PC-9 (cell line): ENCODE data around the gene DNAJB1. TPM values are rescaled to one million over a fixed set of nuclear protein-coding genes. Genes with fewer than 3 reads are reported as not detected.

Source experiments
- BruUV-seq: library from RNA; stranded (reverse); fragments of 400-500 nt; replicated peaks from 2 replicates; lab custom pipeline; 2021; lab: Mats Ljungman, UMichigan
- CTCF ChIA-PET: fragments of 300-600 bp; sonication (Branson Sonifier 250); formaldehyde crosslinking; loops from one replicate; lab custom pipeline; 2022; ENCODE audit warnings: antibody characterized with exemption; lab: Charles Lee
- POLR2A ChIA-PET: fragments of 300-600 bp; sonication (Branson Sonifier 250); formaldehyde crosslinking; loops from one replicate; lab custom pipeline; 2022; ENCODE audit warnings: antibody characterized with exemption; ENCODE audit not compliant: unreplicated experiment; lab: Charles Lee
- DNase-seq, 2 experiments: peaks; one replicate each; pipeline versions ENCODE4 v3.0.0 to v3.0.0-alpha.2; 2015 to 2022; ENCODE audit warnings: mixed read lengths in 1 of 2
- H2AFZ ChIP-seq: fragments of 200-600 bp; sonication (generic); 2 replicates; pipeline ENCODE4 v1.8.1; 2017; ENCODE audit warnings: antibody characterized with exemption
- H3F3A ChIP-seq: fragments of 200-600 bp; sonication (generic); 2 replicates; pipeline ENCODE4 v1.8.1; 2017; ENCODE audit warnings: antibody characterized with exemption, mild to moderate bottlenecking, low read depth; ENCODE audit not compliant: insufficient read depth
- H3K27ac ChIP-seq: fragments of 200-600 bp; sonication (generic); 2 replicates; pipeline ENCODE4 v1.6.1; 2016; ENCODE audit warnings: mixed run types
- H3K27me3 ChIP-seq: fragments of 200-600 bp; sonication (generic); 2 replicates; pipeline ENCODE4 v1.6.1; 2016; ENCODE audit warnings: low read depth, mixed run types; ENCODE audit not compliant: insufficient read depth
- H3K36me3 ChIP-seq: fragments of 200-600 bp; sonication (generic); 2 replicates; pipeline ENCODE4 v1.6.1; 2016; ENCODE audit warnings: low read depth, mixed run types
- H3K4me1 ChIP-seq: fragments of 200-600 bp; sonication (generic); replicated peaks from 2 replicates; pipeline ENCODE4 v1.6.1; 2016; ENCODE audit warnings: mixed run types; ENCODE audit not compliant: insufficient read depth
- H3K4me2 ChIP-seq: fragments of 200-600 bp; sonication (generic); 2 replicates; pipeline ENCODE4 v1.6.1; 2017; ENCODE audit warnings: mixed run types
- H3K4me3 ChIP-seq: fragments of 200-600 bp; sonication (generic); 2 replicates; pipeline ENCODE4 v1.6.1; 2016; ENCODE audit warnings: mixed run types
- H3K79me2 ChIP-seq: fragments of 200-600 bp; sonication (generic); 2 replicates; pipeline ENCODE4 v1.6.1; 2017; ENCODE audit warnings: low read depth, mixed run types
- H3K9me2 ChIP-seq: fragments of 200-600 bp; sonication (generic); 2 replicates; pipeline ENCODE4 v1.8.1; 2017; ENCODE audit warnings: mild to moderate bottlenecking; ENCODE audit not compliant: insufficient read depth
- H3K9me3 ChIP-seq: fragments of 200-600 bp; sonication (generic); 2 replicates; pipeline ENCODE4 v1.8.1; 2016; ENCODE audit warnings: low read depth; ENCODE audit not compliant: insufficient read depth
- H4K20me1 ChIP-seq: fragments of 200-600 bp; sonication (generic); 2 replicates; pipeline ENCODE4 v1.8.1; 2017; ENCODE audit not compliant: insufficient read depth
- CTCF ChIP-seq: fragments of 200-600 bp; sonication (generic); conservative IDR thresholded peaks from 2 replicates; pipeline ENCODE4 v1.6.1; 2017; ENCODE audit warnings: mixed run types, antibody characterized with exemption, mild to moderate bottlenecking, moderate library complexity
- EZH2 ChIP-seq: fragments of 200-600 bp; sonication (generic); IDR thresholded peaks from 2 replicates; pipeline ENCODE4 v1.8.0; 2017; ENCODE audit warnings: antibody characterized with exemption, low read depth
- intact Hi-C: fragments of 100-400 bp; cut with micrococcal nuclease; formaldehyde crosslinking; loops from one replicate; pipeline ENCODE4 v1.10.0; 2022; ENCODE audit not compliant: unreplicated experiment
- total RNA-seq: library from RNA; stranded (reverse); gene quantifications from 2 replicates; pipeline ENCODE4 v1.2.3, GENCODE V29; 2021

Gene DNAJB1
- total RNA-seq, 1 experiment from 2014 or later = 159 TPM

GRCh38 chr19:14555918-14556661, 37.9 kb upstream of the DNAJB1 start:
- TF ChIP-seq CTCF (no peak), EZH2 (no peak)
- peak in 1 of 2 experiments; percentile 42 for DNase-seq
- Histone ChIP-seq H3K36me3 (no peaks in the 10 kb centered on the region), H3F3A (peaks cover 21% of the 10 kb centered on the region), H3K4me2 (peak overlapping the region; percentile 52), H3K27me3 (no peaks in the 10 kb centered on the region), H4K20me1 (peaks cover 43% of the 10 kb centered on the region), H3K9me3 (no peaks in the 10 kb centered on the region), H3K4me3 (no peak overlapping the region), H3K9me2 (no peaks in the 10 kb centered on the region), H3K27ac (0 out of 2 replicates have a peak overlapping the region, but pooled peaks have one; percentile 1), H2AFZ (no peak overlapping the region), H3K79me2 (peaks cover 72% of the 10 kb centered on the region), H3K4me1 (peaks cover 11% of the 10 kb centered on the region)
- ChIA-PET POLR2A (interaction anchor here (0.5 to 0.7 kb wide), 3 partner anchors 38 to 365 kb away, joined by 3 to 6 read pairs (median 3); partner anchors contain the start of gene DNAJB1), CTCF (interaction anchor here (0.7 to 1.2 kb wide), 4 partner anchors 24 to 85 kb away, joined by 3 to 11 read pairs (median 4); no protein-coding TSS in a partner anchor)
- intact Hi-C loops = loop anchor here (1.0 kb wide), 1 partner anchor 38 kb away; the partner anchor contains the start of gene DNAJB1
- no TSS peak for BruUV-seq

GRCh38 chr19:14554382-14554812, 36.2 kb upstream of the DNAJB1 start:
- H3F3A ChIP-seq = peaks cover 33% of the 10 kb centered on the region
- no peak overlapping the region for H3K27ac ChIP-seq
- no peak overlapping the region for H2AFZ ChIP-seq
- intact Hi-C loops = loop anchor here (5.0 kb wide), 1 partner anchor 122 kb away; the partner anchor contains the start of gene PKN1
- H3K4me3 ChIP-seq = no peak overlapping the region
- ChIA-PET CTCF (interaction anchor here (0.7 kb wide), 1 partner anchor 312 kb away, joined by 4 read pairs; no protein-coding TSS in a partner anchor), POLR2A (interaction anchor here (0.6 kb wide), 1 partner anchor 49 kb away, joined by 5 read pairs; no protein-coding TSS in a partner anchor)
- H3K27me3 ChIP-seq = no peaks in the 10 kb centered on the region
- no peaks in the 10 kb centered on the region for H3K9me2 ChIP-seq
- H4K20me1 ChIP-seq = peaks cover 40% of the 10 kb centered on the region
- peaks cover 23% of the 10 kb centered on the region for H3K4me1 ChIP-seq
- H3K4me2 ChIP-seq = no peak overlapping the region
- TF ChIP-seq CTCF = no peak
- TF ChIP-seq EZH2 = no peak
- H3K36me3 ChIP-seq = no peaks in the 10 kb centered on the region
- no TSS peak for BruUV-seq
- DNase-seq = peak in 1 of 2 experiments; percentile 42
- H3K9me3 ChIP-seq = no peaks in the 10 kb centered on the region
- H3K79me2 ChIP-seq = peaks cover 65% of the 10 kb centered on the region

- H3K4me1 ChIP-seq = peaks cover 23% of the 10 kb centered on the region
- CTCF ChIA-PET = interaction anchor here (0.6 to 0.7 kb wide), 2 partner anchors 18 to 312 kb away, joined by 4 to 15 read pairs; no protein-coding TSS in a partner anchor
- H3K4me2 ChIP-seq = no peak overlapping the region
Measured at GRCh38 chr19:14553939-14554243, 35.7 kb upstream of the DNAJB1 start.

More at GRCh38 chr19:14553939-14554243, 35.7 kb upstream of the DNAJB1 start:
- DNase-seq = no peak
- Histone ChIP-seq H3K79me2 (peaks cover 60% of the 10 kb centered on the region), H4K20me1 (peaks cover 37% of the 10 kb centered on the region), H3K9me2 (no peaks in the 10 kb centered on the region), H2AFZ (no peak overlapping the region), H3K4me3 (no peak overlapping the region), H3F3A (peaks cover 35% of the 10 kb centered on the region), H3K36me3 (no peaks in the 10 kb centered on the region), H3K9me3 (no peaks in the 10 kb centered on the region), H3K27me3 (no peaks in the 10 kb centered on the region), H3K27ac (no peak overlapping the region)
- BruUV-seq = no TSS peak
- TF ChIP-seq EZH2 = no peak
- no peak for TF ChIP-seq CTCF
- POLR2A ChIA-PET = no interaction called here
- intact Hi-C loops = loop anchor here (5.0 kb wide), 1 partner anchor 122 kb away; the partner anchor contains the start of gene PKN1
